ENCODE data around the gene POLD3.

GRCh38 chr11:74676596-74676995 lies 84.2 kb downstream of the POLD3 start:
- TF ChIP-seq, protein P1, sequence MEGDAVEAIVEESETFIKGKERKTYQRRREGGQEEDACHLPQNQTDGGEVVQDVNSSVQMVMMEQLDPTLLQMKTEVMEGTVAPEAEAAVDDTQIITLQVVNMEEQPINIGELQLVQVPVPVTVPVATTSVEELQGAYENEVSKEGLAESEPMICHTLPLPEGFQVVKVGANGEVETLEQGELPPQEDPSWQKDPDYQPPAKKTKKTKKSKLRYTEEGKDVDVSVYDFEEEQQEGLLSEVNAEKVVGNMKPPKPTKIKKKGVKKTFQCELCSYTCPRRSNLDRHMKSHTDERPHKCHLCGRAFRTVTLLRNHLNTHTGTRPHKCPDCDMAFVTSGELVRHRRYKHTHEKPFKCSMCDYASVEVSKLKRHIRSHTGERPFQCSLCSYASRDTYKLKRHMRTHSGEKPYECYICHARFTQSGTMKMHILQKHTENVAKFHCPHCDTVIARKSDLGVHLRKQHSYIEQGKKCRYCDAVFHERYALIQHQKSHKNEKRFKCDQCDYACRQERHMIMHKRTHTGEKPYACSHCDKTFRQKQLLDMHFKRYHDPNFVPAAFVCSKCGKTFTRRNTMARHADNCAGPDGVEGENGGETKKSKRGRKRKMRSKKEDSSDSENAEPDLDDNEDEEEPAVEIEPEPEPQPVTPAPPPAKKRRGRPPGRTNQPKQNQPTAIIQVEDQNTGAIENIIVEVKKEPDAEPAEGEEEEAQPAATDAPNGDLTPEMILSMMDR (IDR thresholded peaks at IDR 0.05), result no peak
- no peak for TF ChIP-seq POLR2AphosphoS5 (IDR thresholded peaks at IDR 0.05)
- TF ChIP-seq EP300 (IDR thresholded peaks at IDR 0.05), result no peak

Data from esophagus muscularis mucosa (tissue), 4 donors.